GM12873 (cell line): Measurements from ENCODE around the gene PIM3.

Experiments
- CTCF ChIP-seq: IDR thresholded peaks from 2 replicates; pipeline ENCODE4 v1.5.1; 2012; ENCODE audit warnings: low read depth, mild to moderate bottlenecking, moderate library complexity, low read length, control low read depth; ENCODE audit not compliant: insufficient read depth; ENCODE audit errors: missing control alignments

Gene PIM3

GRCh38 chr22:50009251-50009650 lies 48.7 kb downstream of the PIM3 start:
- TF ChIP-seq CTCF = no peak

- TF ChIP-seq CTCF = no peak
Measured at GRCh38 chr22:50009765-50010675, 49.4 kb downstream of the PIM3 start.

- TF ChIP-seq CTCF = no peak
Measured at GRCh38 chr22:50010676-50011446, 50.3 kb downstream of the PIM3 start.

GRCh38 chr22:50011447-50012210 lies 51.1 kb downstream of the PIM3 start:
- no peak for TF ChIP-seq CTCF

- no peak for TF ChIP-seq CTCF
Measured at GRCh38 chr22:50012211-50013181, 51.9 kb downstream of the PIM3 start, which contains the start of gene IL17REL. IL17REL (minus strand) TSS chr22:50012765; CDS start chr22:50012646, 119 bp downstream.
